Cardiac muscle cell (in vitro differentiated cells and primary cell): Measurements from ENCODE around the gene CTIF. TPM values are rescaled to one million over a fixed set of nuclear protein-coding genes. Genes with fewer than 3 reads are reported as not detected.

Source experiments
- DNase-seq, 2 donors: peaks; one replicate each; pipeline versions ENCODE4 v3.0.0 to v3.0.0-alpha.2; 2010 to 2017; ENCODE audit warnings: low read depth in 1 of 2, low spot score in 1 of 2
- H3K27ac ChIP-seq: fragments of 200-600 bp; sonication (generic); 2 replicates; pipeline ENCODE4 v1.5.1; 2016
- H3K27me3 ChIP-seq: fragments of 200-600 bp; sonication (generic); 2 replicates; pipeline ENCODE4 v1.6.0; 2016; ENCODE audit warnings: control low read depth
- H3K36me3 ChIP-seq: fragments of 200-600 bp; sonication (generic); 2 replicates; pipeline ENCODE4 v1.5.1; 2016; ENCODE audit warnings: control low read depth
- H3K4me1 ChIP-seq: fragments of 200-600 bp; sonication (generic); 2 replicates; pipeline ENCODE4 v1.8.1; 2017; ENCODE audit warnings: low read depth, mild to moderate bottlenecking, mixed run types
- H3K4me3 ChIP-seq: fragments of 200-600 bp; sonication (generic); 2 replicates; pipeline ENCODE4 v1.5.1; 2016; ENCODE audit warnings: mild to moderate bottlenecking
- H3K9me3 ChIP-seq: fragments of 200-600 bp; sonication (generic); 2 replicates; pipeline ENCODE4 v1.5.1; 2017; ENCODE audit warnings: low read depth, mild to moderate bottlenecking, control low read depth
- CTCF ChIP-seq: IDR thresholded peaks from 2 replicates; pipeline ENCODE4 v1.5.1; 2012; ENCODE audit warnings: low read depth, mild to moderate bottlenecking, low read length
- polyA plus RNA-seq: library from polyadenylated mRNA; unstranded; fragments of >200 nt; fragmentation: Nextera tagmentation; extraction: Ambion mirVana; gene quantifications from 2 replicates; pipeline ENCODE4 v1.2.1, GENCODE V29; 2016
- total RNA-seq: library from RNA; depleted of rRNA; stranded (reverse); fragments of >200 nt; gene quantifications from 2 replicates; pipeline ENCODE4 v1.2.3, GENCODE V29; 2016

The CTIF gene
- total and polyA plus RNA-seq, 2 experiments from 2014 or later = 16.5 to 22.0 TPM

GRCh38 chr18:48905513-48905912, 366.7 kb downstream of the CTIF start:
- no peak for TF ChIP-seq CTCF
- DNase-seq = no peak
- Histone ChIP-seq H3K27me3 (no peaks in the 10 kb centered on the region), H3K27ac (no peak overlapping the region), H3K4me1 (no peaks in the 10 kb centered on the region), H3K36me3 (no peaks in the 10 kb centered on the region), H3K9me3 (no peaks in the 10 kb centered on the region), H3K4me3 (no peak overlapping the region)

GRCh38 chr18:48908916-48909315, 370.1 kb downstream of the CTIF start:
- no peak for DNase-seq
- Histone ChIP-seq H3K27me3 (no peaks in the 10 kb centered on the region), H3K36me3 (no peaks in the 10 kb centered on the region), H3K4me1 (peaks cover 2% of the 10 kb centered on the region), H3K4me3 (no peak overlapping the region), H3K9me3 (no peaks in the 10 kb centered on the region), H3K27ac (no peak overlapping the region)
- TF ChIP-seq CTCF = no peak

- H3K27me3 ChIP-seq = no peaks in the 10 kb centered on the region
- no peak overlapping the region for H3K4me3 ChIP-seq
- H3K4me1 ChIP-seq = peaks cover 10% of the 10 kb centered on the region
- no peaks in the 10 kb centered on the region for H3K9me3 ChIP-seq
- no peak for TF ChIP-seq CTCF
- H3K36me3 ChIP-seq = no peaks in the 10 kb centered on the region
- DNase-seq = no peak
- no peak overlapping the region for H3K27ac ChIP-seq
Observed at GRCh38 chr18:48909721-48910120, 370.9 kb downstream of the CTIF start.

- Histone ChIP-seq H3K27ac (no peak overlapping the region), H3K36me3 (no peaks in the 10 kb centered on the region), H3K9me3 (no peaks in the 10 kb centered on the region), H3K4me3 (no peak overlapping the region), H3K27me3 (no peaks in the 10 kb centered on the region), H3K4me1 (peaks cover 22% of the 10 kb centered on the region)
- no peak for TF ChIP-seq CTCF
- DNase-seq = no peak
Observed at GRCh38 chr18:48910972-48911545, 372.2 kb downstream of the CTIF start.

Other genes starting within 250 kb of the CTIF start
- gene ZBTB7C, start 129.6 kb upstream of the CTIF start, total RNA-seq = 5.5 and 6.2 TPM in 2 replicates
- gene ZBTB7C, start 129.6 kb upstream of the CTIF start, polyA plus RNA-seq = 2.3 and 3.0 TPM in 2 replicates